Mucosa of descending colon (tissue), 3 donors: Measurements from ENCODE around the gene MMEL1. TPM values are rescaled to one million over a fixed set of nuclear protein-coding genes. Genes with fewer than 3 reads are reported as not detected.

Experiments
- ATAC-seq: fragments of 200-7000 bp; cut with Tn5 transposase; one replicate; pipeline ENCODE4 v1.9.1; 2020; ENCODE audit warnings: mild to moderate bottlenecking, moderate library complexity
- DNase-seq, 3 donors: peaks; one replicate each; pipeline ENCODE4 v3.0.0-alpha.2; 2020
- H3K36me3 ChIP-seq: fragments of 200-600 bp; one replicate; pipeline ENCODE4 v1.8.0; 2021; ENCODE audit warnings: low read depth, mild to moderate bottlenecking
- H3K4me1 ChIP-seq: fragments of 200-600 bp; one replicate; pipeline ENCODE4 v1.8.0; 2021; ENCODE audit warnings: low read depth, mild to moderate bottlenecking
- H3K4me3 ChIP-seq: fragments of 200-600 bp; one replicate; pipeline ENCODE4 v1.8.0; 2021; ENCODE audit warnings: mild to moderate bottlenecking
- H3K9me3 ChIP-seq: fragments of 200-600 bp; one replicate; pipeline ENCODE4 v1.8.0; 2021; ENCODE audit warnings: mild to moderate bottlenecking
- CTCF ChIP-seq: fragments of 200-600 bp; IDR thresholded peaks from one replicate; pipeline ENCODE4 v1.8.0; 2022; ENCODE audit warnings: antibody characterized with exemption, mild to moderate bottlenecking
- intact Hi-C, 2 donors: fragments of 100-400 bp; cut with DNase I in 1 of 2; cut with micrococcal nuclease in 1 of 2; formaldehyde crosslinking; loops; one replicate each; pipeline versions ENCODE4 v1.11.0 to v1.11.1; 2022; cut with DNase I, micrococcal nuclease
- total RNA-seq, 3 donors: library from RNA; stranded (reverse); fragmentation: NEBNext Ultra II Directional in 2 of 3; extraction: Animal tissue kit (Norgen Biotek cat#: 25700) in 2 of 3; gene quantifications; one replicate each; pipeline versions ENCODE4 v1.2.1 to v1.2.4, GENCODE V29; 2021 to 2023
- donor health status: DM: no; HTN: no; CAD: no; lungs with moderate emphysema.
- donor health status: DM: no; HTN: no; CAD: no.
- donor health status: DM: no; HTN: yes; CAD: no.

Gene MMEL1
- total RNA-seq, 3 donors from 2014 or later: 4.2 to 10.9 (median 9.4) TPM

- ATAC-seq (no peak), DNase-seq (no peak)
- TF ChIP-seq CTCF: peak; percentile 42
- H3K4me1 ChIP-seq: peaks cover 23% of the 10 kb centered on the region
- H3K9me3 ChIP-seq: no peaks in the 10 kb centered on the region
- intact Hi-C loops: no loop called here
- H3K4me3 ChIP-seq: no peak overlapping the region
- H3K36me3 ChIP-seq: peaks cover 5% of the 10 kb centered on the region
Measured at GRCh38 chr1:2561898-2562895, 70.6 kb downstream of the MMEL1 start.

DNA sequence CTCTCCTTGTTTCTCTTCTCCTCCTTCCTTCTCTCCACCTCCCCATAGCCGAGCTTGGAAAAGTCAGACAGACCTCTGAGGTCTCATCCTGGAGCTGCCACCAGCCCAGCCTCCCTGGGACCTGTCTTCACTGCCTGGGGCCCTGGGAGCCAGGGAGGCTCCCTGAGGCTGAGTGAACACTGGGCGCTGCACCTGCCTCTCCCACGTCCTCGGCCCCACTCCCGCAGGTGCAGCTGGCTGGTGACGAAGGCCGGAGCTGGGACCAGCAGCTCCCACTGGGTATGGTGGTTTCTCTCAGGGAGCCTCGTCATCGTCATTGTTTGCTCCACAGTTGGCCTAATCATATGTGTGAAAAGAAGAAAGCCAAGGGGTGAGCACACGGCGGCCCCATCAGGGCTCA lies 71.4 kb downstream of the MMEL1 start:
- intact Hi-C loops: no loop called here
- ATAC-seq: no peak
- Histone ChIP-seq H3K9me3 (no peaks in the 10 kb centered on the region), H3K36me3 (peaks cover 5% of the 10 kb centered on the region), H3K4me1 (peaks cover 24% of the 10 kb centered on the region), H3K4me3 (no peak overlapping the region)
- no peak for TF ChIP-seq CTCF
- no peak for DNase-seq

DNA sequence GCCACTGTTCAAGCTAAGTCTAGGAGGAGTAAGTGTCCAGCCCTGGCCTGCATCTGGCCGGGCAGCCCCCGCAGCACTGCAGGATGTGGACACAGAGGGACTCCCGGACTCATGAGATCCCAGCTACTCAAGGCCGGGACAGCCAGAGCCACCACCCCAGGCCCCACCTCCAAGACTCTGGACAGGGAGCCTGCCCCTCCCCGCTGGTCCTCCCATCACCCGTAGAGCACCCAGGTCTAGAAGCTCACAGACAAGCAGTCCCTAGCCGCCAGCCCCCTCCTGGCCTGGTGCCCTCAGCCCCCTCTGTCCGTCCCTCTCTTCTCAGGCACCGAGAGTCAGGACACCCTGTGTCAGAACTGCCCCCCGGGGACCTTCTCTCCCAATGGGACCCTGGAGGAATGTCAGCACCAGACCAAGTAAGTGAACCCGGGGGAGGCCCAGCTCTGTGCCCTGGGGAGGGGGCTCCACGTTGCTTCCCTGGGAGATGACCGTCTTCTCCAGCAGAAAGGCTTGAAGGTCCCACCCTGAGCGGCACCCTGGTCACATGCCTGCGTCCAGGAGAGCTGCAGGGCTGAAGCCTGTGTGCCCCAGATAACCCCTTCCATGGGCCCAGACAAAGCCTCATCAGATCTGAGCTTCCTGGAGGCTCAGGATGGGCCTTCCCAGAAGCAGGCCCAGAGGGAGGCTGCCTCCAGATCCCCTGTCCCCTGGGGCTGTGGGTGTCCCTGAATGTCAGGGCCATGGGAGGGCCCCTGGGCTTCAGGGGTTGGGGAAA lies 72.3 kb downstream of the MMEL1 start:
- TF ChIP-seq CTCF: no peak
- peaks cover 5% of the 10 kb centered on the region for H3K36me3 ChIP-seq
- no peaks in the 10 kb centered on the region for H3K9me3 ChIP-seq
- DNase-seq: peak in 1 of 3 donors; percentile 57
- intact Hi-C loops: no loop called here
- no peak overlapping the region for H3K4me3 ChIP-seq
- H3K4me1 ChIP-seq: peaks cover 31% of the 10 kb centered on the region
- ATAC-seq: no peak

DNA sequence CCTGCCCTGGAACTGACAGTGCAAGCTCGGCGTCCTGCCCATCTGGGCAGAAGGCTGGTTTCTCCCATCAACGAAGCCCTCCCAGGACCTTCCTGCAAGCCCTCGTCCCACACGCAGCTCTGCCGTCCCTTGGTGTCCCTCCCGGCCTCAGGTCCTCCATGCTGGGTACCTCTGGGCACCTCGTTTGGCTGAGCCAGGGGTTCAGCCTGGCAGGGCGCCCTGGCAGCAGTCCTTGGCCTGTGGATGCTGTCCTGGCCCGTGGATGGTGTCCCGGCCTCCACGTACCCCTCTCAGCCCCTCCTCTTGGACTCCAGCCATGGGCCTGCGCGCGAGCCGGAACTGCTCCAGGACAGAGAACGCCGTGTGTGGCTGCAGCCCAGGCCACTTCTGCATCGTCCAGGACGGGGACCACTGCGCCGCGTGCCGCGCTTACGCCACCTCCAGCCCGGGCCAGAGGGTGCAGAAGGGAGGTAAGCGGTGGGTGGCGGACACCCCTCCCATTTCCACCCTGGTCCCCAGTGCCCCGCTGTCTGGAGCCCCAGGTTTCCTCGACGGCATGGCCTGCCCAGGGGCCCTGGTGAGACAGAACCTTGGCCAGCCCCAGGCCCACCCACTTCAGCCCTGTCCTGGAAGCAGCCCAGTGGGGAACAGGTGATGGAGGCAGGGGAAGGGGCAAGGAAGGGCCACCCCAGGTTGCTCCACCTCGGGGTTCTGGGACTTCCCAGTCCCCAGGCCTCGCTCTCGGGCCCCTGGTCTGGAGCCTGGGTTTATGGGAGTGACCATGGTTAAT lies 73.1 kb downstream of the MMEL1 start:
- ATAC-seq (no peak), DNase-seq (peak in 2 of 3 donors; percentile 42 to 56)
- H3K36me3 ChIP-seq: peaks cover 5% of the 10 kb centered on the region
- no peaks in the 10 kb centered on the region for H3K9me3 ChIP-seq
- intact Hi-C loops: no loop called here
- peaks cover 37% of the 10 kb centered on the region for H3K4me1 ChIP-seq
- no peak overlapping the region for H3K4me3 ChIP-seq
- TF ChIP-seq CTCF: no peak

- DNase-seq (no peak), ATAC-seq (no peak)
- Histone ChIP-seq H3K4me3 (no peak overlapping the region), H3K4me1 (peaks cover 42% of the 10 kb centered on the region), H3K9me3 (no peaks in the 10 kb centered on the region), H3K36me3 (peaks cover 5% of the 10 kb centered on the region)
- no peak for TF ChIP-seq CTCF
- intact Hi-C loops: no loop called here
Measured at GRCh38 chr1:2558861-2559260, 74.0 kb downstream of the MMEL1 start.
